ENCODE data around the gene XPO6.

XPO6 gene

DNA sequence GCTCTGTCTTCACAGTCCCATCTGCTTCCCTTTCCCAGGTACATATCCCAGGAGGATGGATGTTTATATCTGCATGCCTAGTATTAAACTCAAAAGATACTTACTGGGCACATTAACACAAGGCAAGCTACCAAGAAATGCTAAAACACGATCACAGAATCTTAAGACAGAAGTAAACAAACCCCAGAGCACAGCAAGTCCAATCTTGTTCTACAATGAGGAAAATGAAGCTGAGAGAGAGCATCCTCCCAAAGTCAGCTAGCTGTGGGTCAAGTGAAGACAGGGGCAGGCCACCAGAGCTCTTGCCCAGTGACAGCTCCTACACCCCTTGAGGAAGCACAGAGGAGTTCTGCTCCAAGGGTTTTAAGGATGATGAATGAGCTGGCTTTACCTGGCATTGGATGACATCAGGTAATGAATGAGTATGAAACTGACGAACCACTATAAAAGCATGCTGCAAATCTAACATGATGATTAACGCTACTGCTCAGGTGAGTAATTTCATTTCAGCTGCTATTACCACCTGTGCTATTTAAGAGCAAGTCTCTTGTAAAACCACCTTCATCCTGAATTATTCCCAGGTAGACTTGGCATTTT, 20.3 kb downstream of the XPO6 start:
- H3K4me3 ChIP-seq (replicated peaks; ENCODE audit: low read depth, low read length): no peak overlapping the region
- TF ChIP-seq, protein P1, sequence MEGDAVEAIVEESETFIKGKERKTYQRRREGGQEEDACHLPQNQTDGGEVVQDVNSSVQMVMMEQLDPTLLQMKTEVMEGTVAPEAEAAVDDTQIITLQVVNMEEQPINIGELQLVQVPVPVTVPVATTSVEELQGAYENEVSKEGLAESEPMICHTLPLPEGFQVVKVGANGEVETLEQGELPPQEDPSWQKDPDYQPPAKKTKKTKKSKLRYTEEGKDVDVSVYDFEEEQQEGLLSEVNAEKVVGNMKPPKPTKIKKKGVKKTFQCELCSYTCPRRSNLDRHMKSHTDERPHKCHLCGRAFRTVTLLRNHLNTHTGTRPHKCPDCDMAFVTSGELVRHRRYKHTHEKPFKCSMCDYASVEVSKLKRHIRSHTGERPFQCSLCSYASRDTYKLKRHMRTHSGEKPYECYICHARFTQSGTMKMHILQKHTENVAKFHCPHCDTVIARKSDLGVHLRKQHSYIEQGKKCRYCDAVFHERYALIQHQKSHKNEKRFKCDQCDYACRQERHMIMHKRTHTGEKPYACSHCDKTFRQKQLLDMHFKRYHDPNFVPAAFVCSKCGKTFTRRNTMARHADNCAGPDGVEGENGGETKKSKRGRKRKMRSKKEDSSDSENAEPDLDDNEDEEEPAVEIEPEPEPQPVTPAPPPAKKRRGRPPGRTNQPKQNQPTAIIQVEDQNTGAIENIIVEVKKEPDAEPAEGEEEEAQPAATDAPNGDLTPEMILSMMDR (IDR thresholded peaks at IDR 0.05; ENCODE audit: low read depth, low read length, missing control alignments): no peak
- no peak for DNase-seq (ENCODE audit: extremely low read depth, low read depth)

- no peak for DNase-seq (ENCODE audit: extremely low read depth, low read depth)
- TF ChIP-seq, protein P1 (IDR thresholded peaks at IDR 0.05; ENCODE audit: low read depth, low read length, missing control alignments): no peak
- H3K4me3 ChIP-seq (replicated peaks; ENCODE audit: low read depth, low read length): no peak overlapping the region
Observed at GRCh38 chr16:28189245-28189644, 22.5 kb downstream of the XPO6 start.

DNA sequence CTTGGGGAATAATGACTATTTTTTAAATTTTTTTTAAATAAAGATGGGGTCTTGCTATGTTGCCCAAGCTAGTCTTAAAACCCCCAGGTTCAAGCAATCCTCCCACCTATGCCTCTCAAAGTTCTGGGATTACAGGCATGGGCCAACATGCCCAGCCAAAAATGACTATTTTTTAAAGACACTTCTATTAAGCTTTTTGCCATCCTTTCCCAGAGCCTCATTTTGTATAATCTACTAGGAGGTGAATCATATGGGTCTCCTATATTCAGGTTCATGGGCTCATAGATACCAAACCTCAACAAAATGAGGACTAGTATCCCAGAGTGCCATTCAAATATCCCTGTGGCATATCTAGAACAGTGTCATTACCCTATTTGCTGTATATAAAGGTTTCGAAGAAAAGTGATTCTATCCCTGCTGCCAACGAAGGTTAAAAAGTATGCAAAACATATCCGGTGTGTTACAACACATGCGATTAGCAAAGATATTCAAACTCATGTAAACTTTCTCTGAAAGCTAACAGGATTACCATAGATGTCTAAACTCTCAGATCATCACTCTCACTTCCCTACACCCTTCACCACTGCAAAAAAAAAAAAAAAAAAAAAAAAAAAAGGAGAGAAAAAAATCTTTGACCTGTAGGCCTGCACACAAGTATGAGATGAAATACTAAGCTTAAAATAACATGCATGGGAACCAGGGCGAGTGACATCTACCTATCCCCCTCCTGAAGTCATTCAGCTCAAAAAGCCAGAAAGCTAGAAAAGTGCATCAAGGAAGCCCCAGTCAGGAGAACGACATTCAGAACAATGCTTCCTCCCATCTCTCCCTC, 23.5 kb downstream of the XPO6 start:
- H3K4me3 ChIP-seq (replicated peaks; ENCODE audit: low read depth, low read length): no peak overlapping the region
- TF ChIP-seq, protein P1 (IDR thresholded peaks at IDR 0.05; ENCODE audit: low read depth, low read length, missing control alignments): no peak
- DNase-seq (ENCODE audit: extremely low read depth, low read depth): no peak

- DNase-seq (ENCODE audit: extremely low read depth, low read depth): no peak
- no peak overlapping the region for H3K4me3 ChIP-seq (replicated peaks; ENCODE audit: low read depth, low read length)
- TF ChIP-seq, protein P1 (IDR thresholded peaks at IDR 0.05; ENCODE audit: low read depth, low read length, missing control alignments): no peak
Observed at GRCh38 chr16:28187595-28188004, 24.2 kb downstream of the XPO6 start.

- DNase-seq (ENCODE audit: extremely low read depth, low read depth): no peak
- TF ChIP-seq, protein P1 (IDR thresholded peaks at IDR 0.05; ENCODE audit: low read depth, low read length, missing control alignments): no peak
- no peak overlapping the region for H3K4me3 ChIP-seq (replicated peaks; ENCODE audit: low read depth, low read length)
Observed at GRCh38 chr16:28186752-28187151, 25.0 kb downstream of the XPO6 start.

- TF ChIP-seq, protein P1 (IDR thresholded peaks at IDR 0.05; ENCODE audit: low read depth, low read length, missing control alignments): no peak
- H3K4me3 ChIP-seq (replicated peaks; ENCODE audit: low read depth, low read length): no peak overlapping the region
Observed at GRCh38 chr16:28185696-28186095, 26.1 kb downstream of the XPO6 start.

More at GRCh38 chr16:28185696-28186095, 26.1 kb downstream of the XPO6 start:
- DNase-seq (ENCODE audit: extremely low read depth, low read depth): no peak
